Duodenal mucosa (tissue), 2 donors: ENCODE measurements around the gene MOV10L1.

Experiments used
- H3K27ac ChIP-seq: one replicate; pipeline ENCODE4 v1.7.0; 2013; ENCODE audit warnings: low read depth, low read length
- H3K27me3 ChIP-seq, 2 donors: one replicate each; pipeline ENCODE4 v1.7.0; 2013; ENCODE audit warnings: low read length in 2 of 2, control low read depth in 1 of 2; ENCODE audit not compliant: insufficient read depth in 2 of 2, control insufficient read depth in 1 of 2
- H3K36me3 ChIP-seq, 2 donors: one replicate each; pipeline ENCODE4 v1.7.0; 2013; ENCODE audit warnings: low read length in 2 of 2, control low read depth in 1 of 2; ENCODE audit not compliant: insufficient read depth in 2 of 2, control insufficient read depth in 1 of 2
- H3K4me1 ChIP-seq, 2 donors: one replicate each; pipeline ENCODE4 v1.7.0; 2013; ENCODE audit warnings: low read length in 2 of 2, control low read depth in 1 of 2; ENCODE audit not compliant: insufficient read depth in 2 of 2, control insufficient read depth in 1 of 2
- H3K4me3 ChIP-seq, 2 donors: one replicate each; pipeline ENCODE4 v1.7.0; 2013; ENCODE audit warnings: low read length in 2 of 2, low read depth in 1 of 2
- H3K9ac ChIP-seq, 2 donors: one replicate each; pipeline ENCODE4 v1.7.0; 2013; ENCODE audit warnings: low read length in 2 of 2, low read depth in 1 of 2
- H3K9me3 ChIP-seq, 2 donors: one replicate each; pipeline ENCODE4 v1.7.0; 2013; ENCODE audit warnings: low read length in 2 of 2, control low read depth in 1 of 2; ENCODE audit not compliant: control insufficient read depth in 1 of 2

MOV10L1 gene

DNA sequence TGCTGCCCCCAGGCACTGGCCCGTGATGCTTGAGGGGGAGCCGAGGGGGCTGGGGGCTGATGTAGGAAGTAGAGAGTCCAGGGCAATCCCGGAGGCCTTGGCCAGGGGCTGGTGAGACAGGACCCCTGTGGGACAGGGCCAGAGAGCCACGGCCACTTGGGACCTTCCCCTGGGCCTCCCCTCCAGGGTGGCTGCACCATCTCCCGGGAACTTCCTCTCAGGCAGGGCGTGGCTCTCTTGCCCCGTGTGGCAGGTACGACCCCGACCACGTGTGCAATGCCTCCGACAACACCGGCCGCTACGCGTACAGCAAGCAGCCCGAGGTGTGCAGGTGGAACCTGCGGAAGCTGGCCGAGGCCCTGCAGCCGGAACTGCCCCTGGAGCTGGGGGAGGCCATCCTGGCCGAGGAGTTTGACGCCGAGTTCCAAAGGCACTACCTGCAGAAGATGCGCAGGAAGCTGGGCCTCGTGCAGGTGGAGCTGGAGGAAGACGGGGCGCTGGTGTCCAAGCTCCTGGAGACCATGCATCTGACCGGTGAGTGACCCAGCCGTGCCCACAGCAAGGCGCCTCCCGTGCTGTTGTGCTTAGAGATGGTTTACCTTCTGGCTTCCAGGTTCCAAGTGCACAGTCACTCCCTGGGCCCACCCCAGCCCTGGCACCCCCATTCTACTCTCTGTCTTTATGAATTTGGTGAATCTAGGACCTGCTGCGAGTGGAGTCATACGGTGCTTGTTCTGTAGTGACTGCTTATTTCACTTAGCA lies 120.8 kb downstream of the MOV10L1 start:
- H3K4me1 ChIP-seq = no peaks in the 10 kb centered on the region
- no peak overlapping the region for H3K9ac ChIP-seq
- no peaks in the 10 kb centered on the region for H3K27me3 ChIP-seq
- H3K4me3 ChIP-seq = no peak overlapping the region
- H3K36me3 ChIP-seq = peaks cover 25 to 82% of the 10 kb centered on the region in 2 donors
- no peaks in the 10 kb centered on the region for H3K9me3 ChIP-seq
- no peak overlapping the region for H3K27ac ChIP-seq

- Histone ChIP-seq H3K27me3 (no peaks in the 10 kb centered on the region), H3K9me3 (no peaks in the 10 kb centered on the region), H3K4me1 (no peaks in the 10 kb centered on the region), H3K36me3 (peaks cover 25 to 83% of the 10 kb centered on the region in 2 donors), H3K4me3 (no peak overlapping the region), H3K27ac (no peak overlapping the region), H3K9ac (no peak overlapping the region)
Observed at GRCh38 chr22:50211147-50211546, 121.3 kb downstream of the MOV10L1 start.
